Astrocyte of the spinal cord (primary cell): ENCODE measurements around the gene AGPAT2.

Experiments used
- DNase-seq: peaks from one replicate; pipeline ENCODE4 v3.0.0; 2011; ENCODE audit warnings: low read depth, low spot score
- H3K4me3 ChIP-seq: 2 replicates; pipeline ENCODE4 v1.5.1; 2011; ENCODE audit warnings: low read depth, mild to moderate bottlenecking, low read length, moderate library complexity
- in situ Hi-C: cut with HindIII; loops from 2 replicates; pipeline ENCODE4 v1.10.0; 2017; ENCODE audit warnings: low sequenced_read_pairs
- TF ChIP-seq, protein P1 (sequence below): IDR thresholded peaks from 2 replicates; pipeline ENCODE4 v1.5.1; 2012; ENCODE audit warnings: low read depth, mild to moderate bottlenecking, low read length, inconsistent platforms

AGPAT2 gene

DNA sequence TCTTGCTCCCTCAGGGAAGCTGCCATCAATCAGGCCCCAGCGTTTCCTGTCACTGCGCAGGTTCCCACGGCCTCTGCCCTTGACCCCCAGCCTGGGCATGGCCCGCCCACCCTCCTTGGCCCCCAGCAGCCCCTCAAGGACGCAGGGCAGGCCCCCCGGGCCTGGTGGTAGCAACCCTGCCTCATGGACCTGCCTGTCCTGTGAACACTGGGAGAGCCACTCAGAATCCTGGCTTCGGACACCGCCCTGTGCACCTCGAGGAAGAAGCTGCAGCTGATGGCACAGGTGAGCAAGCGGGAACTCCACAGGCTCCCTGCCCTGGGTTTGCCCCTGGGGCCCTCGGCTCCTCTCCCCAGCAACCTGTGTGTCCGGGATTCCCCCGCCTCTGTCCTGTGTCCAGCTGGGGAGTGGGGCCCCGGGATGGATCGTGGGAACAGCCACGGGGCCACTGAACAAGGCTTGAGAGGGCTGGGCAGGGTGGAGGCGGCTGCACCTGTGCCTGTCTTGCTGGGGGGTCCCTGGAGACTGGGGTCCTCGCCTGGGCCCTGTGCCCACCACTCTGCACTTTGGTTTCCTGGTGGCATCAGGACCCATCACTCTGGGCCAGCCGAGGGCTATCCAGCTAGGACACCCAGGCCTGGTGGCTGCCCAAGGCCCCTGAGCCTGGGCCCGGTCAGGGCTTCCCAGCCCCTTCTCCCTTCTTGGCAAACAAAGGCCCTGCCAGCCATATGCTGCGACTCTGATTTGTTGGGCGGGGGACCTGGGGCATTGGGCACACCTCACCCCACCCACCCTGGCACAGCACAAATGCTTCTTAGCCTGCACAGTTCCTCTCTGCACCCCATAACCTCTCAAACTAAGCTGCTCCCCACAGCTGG, 58.0 kb downstream of the AGPAT2 start:
- in situ Hi-C loops, result no loop called here
- no peak for DNase-seq
- TF ChIP-seq, protein P1, sequence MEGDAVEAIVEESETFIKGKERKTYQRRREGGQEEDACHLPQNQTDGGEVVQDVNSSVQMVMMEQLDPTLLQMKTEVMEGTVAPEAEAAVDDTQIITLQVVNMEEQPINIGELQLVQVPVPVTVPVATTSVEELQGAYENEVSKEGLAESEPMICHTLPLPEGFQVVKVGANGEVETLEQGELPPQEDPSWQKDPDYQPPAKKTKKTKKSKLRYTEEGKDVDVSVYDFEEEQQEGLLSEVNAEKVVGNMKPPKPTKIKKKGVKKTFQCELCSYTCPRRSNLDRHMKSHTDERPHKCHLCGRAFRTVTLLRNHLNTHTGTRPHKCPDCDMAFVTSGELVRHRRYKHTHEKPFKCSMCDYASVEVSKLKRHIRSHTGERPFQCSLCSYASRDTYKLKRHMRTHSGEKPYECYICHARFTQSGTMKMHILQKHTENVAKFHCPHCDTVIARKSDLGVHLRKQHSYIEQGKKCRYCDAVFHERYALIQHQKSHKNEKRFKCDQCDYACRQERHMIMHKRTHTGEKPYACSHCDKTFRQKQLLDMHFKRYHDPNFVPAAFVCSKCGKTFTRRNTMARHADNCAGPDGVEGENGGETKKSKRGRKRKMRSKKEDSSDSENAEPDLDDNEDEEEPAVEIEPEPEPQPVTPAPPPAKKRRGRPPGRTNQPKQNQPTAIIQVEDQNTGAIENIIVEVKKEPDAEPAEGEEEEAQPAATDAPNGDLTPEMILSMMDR, result no peak
- H3K4me3 ChIP-seq, result no peak overlapping the region

DNA sequence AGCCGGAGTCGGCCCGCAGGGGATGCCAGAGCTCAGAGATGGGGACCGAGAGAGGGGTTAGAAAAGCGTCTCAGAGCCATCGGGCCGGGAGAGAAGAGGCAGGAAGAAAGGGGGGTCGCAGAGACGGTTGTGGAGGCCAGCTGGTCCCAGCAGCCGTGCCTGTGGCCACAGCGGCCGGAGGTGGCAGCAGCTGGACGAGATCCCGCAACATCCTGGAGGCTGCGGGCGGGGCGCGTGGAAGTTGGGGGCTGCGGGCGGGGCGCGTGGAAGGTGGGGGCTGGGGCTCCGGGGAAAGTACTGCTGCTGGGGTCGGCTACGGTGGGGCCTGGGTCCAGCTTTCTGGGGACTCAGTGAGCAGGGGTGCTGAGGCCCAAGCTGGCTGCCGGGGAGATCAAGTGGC, 59.0 kb downstream of the AGPAT2 start:
- DNase-seq, result no peak
- in situ Hi-C loops, result no loop called here
- TF ChIP-seq, protein P1, result no peak
- H3K4me3 ChIP-seq, result no peak overlapping the region

DNA sequence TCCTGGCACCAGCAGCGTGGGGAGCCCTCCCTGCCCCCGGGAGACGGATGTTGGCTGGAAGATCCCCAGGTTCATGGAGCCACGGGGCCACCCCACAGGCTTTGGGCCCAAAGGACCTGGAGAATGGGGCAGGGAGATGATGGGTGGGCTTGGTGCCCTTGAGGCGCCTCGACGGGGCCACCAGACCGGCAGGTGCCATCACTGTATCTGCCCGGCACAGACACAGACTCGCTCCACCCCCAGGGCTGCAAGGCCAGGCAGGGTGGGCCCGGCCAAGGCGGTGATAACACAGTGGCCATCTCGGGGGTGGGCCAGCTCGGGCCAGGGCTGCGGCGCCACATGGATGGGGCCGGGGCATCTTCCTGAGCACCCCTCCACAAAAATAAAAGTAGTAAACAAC, 59.6 kb downstream of the AGPAT2 start:
- no peak for DNase-seq
- no peak overlapping the region for H3K4me3 ChIP-seq
- in situ Hi-C loops, result no loop called here
- TF ChIP-seq, protein P1, result no peak

DNA sequence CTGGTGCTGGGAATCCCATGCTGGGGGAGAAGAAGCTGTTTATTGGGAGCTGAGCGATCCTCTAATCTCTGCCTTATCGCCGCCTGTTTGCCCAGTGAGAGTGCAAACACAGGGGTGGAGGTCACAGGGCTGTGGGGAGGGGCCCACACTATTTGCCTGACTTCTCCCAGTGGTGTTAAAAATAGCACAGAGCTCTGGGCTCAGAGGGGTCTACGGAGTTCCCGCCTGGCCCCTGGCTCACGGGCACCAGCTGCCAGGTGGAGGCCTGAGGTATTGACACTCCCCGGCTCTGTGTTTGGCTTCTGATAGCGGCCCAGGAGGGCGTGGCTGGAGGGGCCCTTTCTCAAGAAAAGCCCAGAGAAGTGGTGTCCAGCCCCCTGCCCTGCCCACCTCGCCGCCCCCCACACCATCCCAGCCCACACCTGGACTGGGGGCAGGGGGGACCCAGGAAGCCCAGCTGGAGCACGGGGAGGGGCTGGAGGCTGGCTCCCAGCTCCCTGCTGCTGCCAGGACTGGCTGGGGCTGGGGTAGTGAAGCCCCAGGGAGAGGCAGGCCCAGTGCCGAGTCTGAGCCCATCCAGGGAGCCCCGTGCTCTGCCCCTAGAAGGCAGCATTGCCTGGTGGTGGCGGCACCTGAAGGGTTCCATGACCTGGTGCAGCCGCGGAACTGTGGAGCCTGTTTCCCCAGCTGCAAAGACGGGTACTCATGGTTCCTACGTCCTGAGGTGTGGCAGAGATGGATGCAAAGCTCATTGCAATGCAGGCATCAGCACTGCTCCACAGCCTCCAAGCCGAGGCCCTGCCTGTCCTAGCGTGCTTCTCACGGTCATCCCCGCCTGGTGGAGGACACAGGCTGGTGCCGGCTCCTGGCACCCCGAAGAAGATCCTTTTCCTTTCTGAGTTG, 60.3 kb downstream of the AGPAT2 start:
- DNase-seq, result no peak
- H3K4me3 ChIP-seq, result no peak overlapping the region
- TF ChIP-seq, protein P1, result no peak
- in situ Hi-C loops, result no loop called here

DNA sequence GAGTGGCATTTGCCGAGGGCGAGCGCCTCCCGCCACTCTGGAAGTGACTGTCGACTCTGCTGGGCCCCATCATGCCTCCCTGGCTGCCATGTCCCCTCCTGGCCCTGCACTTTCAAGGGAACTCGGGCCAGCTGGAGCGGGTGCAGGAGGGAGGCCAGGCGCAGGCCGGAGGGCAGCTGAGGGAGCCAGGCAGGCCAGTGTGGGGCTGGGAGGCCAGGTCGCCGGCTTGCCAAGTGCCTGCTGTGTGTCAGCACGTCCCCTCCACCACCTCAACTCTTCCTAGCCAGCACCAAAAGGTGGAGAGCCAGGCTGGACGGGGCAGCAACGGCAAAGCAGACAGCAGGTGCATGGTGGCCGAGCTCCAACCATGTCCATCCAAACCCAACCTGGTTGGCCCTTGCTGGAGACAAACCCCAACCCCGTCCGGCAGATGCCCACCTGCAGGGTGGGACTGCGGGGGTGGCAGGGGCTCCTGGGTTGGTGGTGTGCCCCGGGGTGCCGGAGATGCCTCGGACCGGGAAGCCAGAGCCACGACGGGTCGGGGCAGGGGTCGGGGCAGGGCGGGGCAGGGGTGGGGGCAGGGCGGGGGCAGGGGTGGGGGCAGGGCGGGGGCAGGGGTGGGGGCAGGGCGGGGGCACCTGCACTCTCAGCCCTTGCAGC, 61.1 kb downstream of the AGPAT2 start:
- DNase-seq, result no peak
- TF ChIP-seq, protein P1, result no peak

More for the DNA sequence above, 61.1 kb downstream of the AGPAT2 start:
- in situ Hi-C loops, result no loop called here
- no peak overlapping the region for H3K4me3 ChIP-seq
